PC-3 (cell line): ENCODE results near the gene ZNF384. TPM values are rescaled to one million over a fixed set of nuclear protein-coding genes. Genes with fewer than 3 reads are reported as not detected.
A peak's percentile ranks its signal among the peaks of the same experiment; 100 is the strongest.

Experiments used
- ATAC-seq: fragments of 200-7000 bp; cut with Tn5 transposase; 2 replicates; pipeline ENCODE4 v1.9.1; 2020; ENCODE audit warnings: mild to moderate bottlenecking, moderate library complexity
- BruUV-seq: library from RNA; stranded (reverse); fragments of 400-500 nt; replicated peaks from 2 replicates; lab custom pipeline; 2021; lab: Mats Ljungman, UMichigan
- CTCF ChIA-PET: fragments of 300-600 bp; sonication (Branson Sonifier 250); formaldehyde crosslinking; loops from one replicate; lab custom pipeline; 2022; ENCODE audit warnings: antibody characterized with exemption; lab: Charles Lee
- POLR2A ChIA-PET: fragments of 300-600 bp; sonication (Branson Sonifier 250); formaldehyde crosslinking; loops from one replicate; lab custom pipeline; 2022; ENCODE audit warnings: antibody characterized with exemption; ENCODE audit not compliant: unreplicated experiment; lab: Charles Lee
- DNase-seq: peaks from one replicate; pipeline ENCODE4 v3.0.0-alpha.2; 2015
- H2AFZ ChIP-seq: fragments of 300-600 bp; sonication (generic); 2 replicates; pipeline ENCODE4 v1.6.0; 2016; ENCODE audit warnings: antibody characterized with exemption, low read length
- H3F3A ChIP-seq: fragments of 300-600 bp; sonication (generic); one replicate; pipeline ENCODE4 v1.6.0; 2017; ENCODE audit warnings: antibody characterized with exemption, low read length, control low read depth, mild to moderate bottlenecking; ENCODE audit not compliant: unreplicated experiment
- H3K27ac ChIP-seq: fragments of 300-600 bp; sonication (generic); 2 replicates; pipeline ENCODE4 v1.5.1; 2016; ENCODE audit warnings: mild to moderate bottlenecking, low read length
- H3K27me3 ChIP-seq: fragments of 300-600 bp; sonication (generic); 2 replicates; pipeline ENCODE4 v1.6.1; 2016; ENCODE audit warnings: low read length, mixed read lengths
- H3K36me3 ChIP-seq: fragments of 300-600 bp; sonication (generic); 2 replicates; pipeline ENCODE4 v1.6.1; 2016; ENCODE audit warnings: low read depth, mixed run types, low read length, mixed read lengths
- H3K4me1 ChIP-seq: fragments of 300-600 bp; sonication (generic); 2 replicates; pipeline ENCODE4 v1.5.1; 2016; ENCODE audit warnings: low read length; ENCODE audit not compliant: insufficient read depth
- H3K4me2 ChIP-seq: fragments of 300-600 bp; sonication (generic); 2 replicates; pipeline ENCODE4 v1.6.0; 2016; ENCODE audit warnings: low read length
- H3K4me3 ChIP-seq: fragments of 300-600 bp; sonication (generic); 2 replicates; pipeline ENCODE4 v1.5.1; 2016; ENCODE audit warnings: mild to moderate bottlenecking, low read length, mixed read lengths
- H3K79me2 ChIP-seq: fragments of 300-600 bp; sonication (generic); 2 replicates; pipeline ENCODE4 v1.6.1; 2017; ENCODE audit warnings: low read length, mixed read lengths
- H3K9ac ChIP-seq: fragments of 300-600 bp; sonication (generic); 2 replicates; pipeline ENCODE4 v1.6.0; 2016; ENCODE audit warnings: mild to moderate bottlenecking, low read length
- H3K9me2 ChIP-seq: fragments of 300-600 bp; sonication (generic); replicated peaks from 2 replicates; pipeline ENCODE4 v1.6.1; 2016; ENCODE audit warnings: mixed run types, low read length, mixed read lengths
- H3K9me3 ChIP-seq: fragments of 300-600 bp; sonication (generic); 2 replicates; pipeline ENCODE4 v1.6.1; 2016; ENCODE audit warnings: low read length, mixed read lengths
- H4K20me1 ChIP-seq: fragments of 300-600 bp; sonication (generic); 2 replicates; pipeline ENCODE4 v1.6.1; 2016; ENCODE audit warnings: low read length, mixed read lengths
- CTCF ChIP-seq: fragments of 300-600 bp; sonication (generic); conservative IDR thresholded peaks from 2 replicates; pipeline ENCODE4 v1.5.1; 2017; ENCODE audit warnings: antibody characterized with exemption, low read depth, mild to moderate bottlenecking, low read length
- EZH2 ChIP-seq: fragments of 300-600 bp; sonication (generic); IDR thresholded peaks from one replicate; pipeline ENCODE4 v1.6.1; 2017; ENCODE audit warnings: antibody characterized with exemption, mild to moderate bottlenecking, low read length; ENCODE audit not compliant: unreplicated experiment
- EZH2phosphoT487 ChIP-seq: fragments of 300-600 bp; sonication (generic); IDR thresholded peaks from 2 replicates; pipeline ENCODE4 v1.6.1; 2018; ENCODE audit warnings: mild to moderate bottlenecking, antibody characterized with exemption, low read length, borderline replicate concordance
- intact Hi-C: fragments of 100-400 bp; cut with micrococcal nuclease; formaldehyde crosslinking; loops from 2 replicates; pipeline ENCODE4 v1.9.0; 2023
- total RNA-seq: library from RNA; depleted of rRNA; stranded (reverse); fragments of >200 nt; gene quantifications from 2 replicates; pipeline ENCODE4 v1.2.3, GENCODE V29; 2014

Gene ZNF384
- total RNA-seq, 1 experiment from 2014 or later = 22.3 TPM

- H3K9ac ChIP-seq = no peak overlapping the region
- no peaks in the 10 kb centered on the region for H3K9me2 ChIP-seq
- H4K20me1 ChIP-seq = no peaks in the 10 kb centered on the region
- BruUV-seq = no TSS peak
- H3K4me2 ChIP-seq = 0 out of 2 replicates have a peak overlapping the region, but pooled peaks have one; percentile 26
- H2AFZ ChIP-seq = no peak overlapping the region
- peaks cover 33% of the 10 kb centered on the region for H3K27me3 ChIP-seq
- no peaks in the 10 kb centered on the region for H3F3A ChIP-seq
- no peaks in the 10 kb centered on the region for H3K36me3 ChIP-seq
- H3K9me3 ChIP-seq = no peaks in the 10 kb centered on the region
- no peaks in the 10 kb centered on the region for H3K4me1 ChIP-seq
- peak overlapping the region; percentile 35; the same call in 1 of the 2 replicates for H3K4me3 ChIP-seq
- ChIA-PET POLR2A (no interaction called here), CTCF (no interaction called here)
- intact Hi-C loops = loop anchor here (5.0 kb wide), 1 partner anchor 83 kb away; no protein-coding TSS in a partner anchor
- ATAC-seq (peak; percentile 18; the same call in 1 of the 2 replicates), DNase-seq (no peak)
- H3K79me2 ChIP-seq = no peaks in the 10 kb centered on the region
- TF ChIP-seq CTCF = no peak
- TF ChIP-seq EZH2phosphoT487 = peak; percentile 30; the same call in 1 of the 2 replicates
- no peak for TF ChIP-seq EZH2
- H3K27ac ChIP-seq = no peak overlapping the region
Observed at GRCh38 chr12:6699989-6700645, 10.9 kb upstream of the ZNF384 start.

GRCh38 chr12:6699259-6699988 is 10.2 kb upstream of the ZNF384 start:
- TF ChIP-seq EZH2 (no peak), CTCF (no peak), EZH2phosphoT487 (no peak)
- no peaks in the 10 kb centered on the region for H3K9me2 ChIP-seq
- H3K9ac ChIP-seq = no peak overlapping the region
- ChIA-PET CTCF (no interaction called here), POLR2A (no interaction called here)
- intact Hi-C loops = loop anchor here (5.0 kb wide), 1 partner anchor 82 kb away; no protein-coding TSS in a partner anchor
- DNase-seq (no peak), ATAC-seq (no peak)
- H4K20me1 ChIP-seq = no peaks in the 10 kb centered on the region
- no peaks in the 10 kb centered on the region for H3K4me1 ChIP-seq
- no peak overlapping the region for H2AFZ ChIP-seq
- peaks cover 33% of the 10 kb centered on the region for H3K27me3 ChIP-seq
- H3K4me3 ChIP-seq = no peak overlapping the region
- H3K9me3 ChIP-seq = no peaks in the 10 kb centered on the region
- no peak overlapping the region for H3K4me2 ChIP-seq
- no peaks in the 10 kb centered on the region for H3K36me3 ChIP-seq
- no peaks in the 10 kb centered on the region for H3K79me2 ChIP-seq
- BruUV-seq = no TSS peak
- H3F3A ChIP-seq = no peaks in the 10 kb centered on the region
- no peak overlapping the region for H3K27ac ChIP-seq
